CD14-positive monocyte (primary cell): ENCODE results near the gene GLS. TPM values are rescaled to one million over a fixed set of nuclear protein-coding genes. Genes with fewer than 3 reads are reported as not detected.

Experiments
- DNase-seq, 3 donors: peaks; one replicate each; pipeline ENCODE4 v3.0.0-alpha.2; 2011 to 2022
- H2AFZ ChIP-seq: 2 replicates; pipeline ENCODE4 v1.6.0; 2012; ENCODE audit warnings: mild to moderate bottlenecking, low read depth, low read length, inconsistent platforms; ENCODE audit not compliant: insufficient read depth, poor library complexity, severe bottlenecking
- H3K27ac ChIP-seq, 2 donors: 1 replicate in 1 of 2; 2 replicates in 1 of 2; pipeline ENCODE4 v1.5.1; 2012 to 2013; ENCODE audit warnings: low read length in 2 of 2, control low read depth in 1 of 2, inconsistent platforms in 1 of 2, low read depth in 1 of 2, mild to moderate bottlenecking in 1 of 2
- H3K27me3 ChIP-seq, 2 donors: one replicate each; pipeline versions ENCODE4 v1.6.0 to v1.6.1; 2011 to 2013; ENCODE audit warnings: low read length in 2 of 2; ENCODE audit not compliant: control insufficient read depth in 2 of 2, insufficient read depth in 2 of 2
- H3K36me3 ChIP-seq, 2 donors: replicated peaks in 1 of 2; 1 replicate in 1 of 2; 2 replicates in 1 of 2; pipeline versions ENCODE4 v1.5.1 to v1.6.1; 2012 to 2013; ENCODE audit warnings: low read length in 2 of 2, control low read depth in 1 of 2, inconsistent platforms in 1 of 2, mild to moderate bottlenecking in 1 of 2; ENCODE audit not compliant: insufficient read depth in 2 of 2, control insufficient read depth in 1 of 2
- H3K4me1 ChIP-seq, 2 donors: 1 replicate in 1 of 2; 2 replicates in 1 of 2; pipeline versions ENCODE4 v1.5.1 to v1.6.1; 2012 to 2013; ENCODE audit warnings: low read length in 2 of 2, control low read depth in 1 of 2, inconsistent platforms in 1 of 2, mild to moderate bottlenecking in 1 of 2, moderate library complexity in 1 of 2; ENCODE audit not compliant: insufficient read depth in 2 of 2, control insufficient read depth in 1 of 2
- H3K4me2 ChIP-seq: replicated peaks from 2 replicates; pipeline ENCODE3; 2012; ENCODE audit warnings: low read length, moderate library complexity, mild to moderate bottlenecking; ENCODE audit not compliant: poor library complexity, severe bottlenecking; ENCODE audit errors: extremely low read depth
- H3K4me3 ChIP-seq, 3 experiments: fragments of 200-600 bp in 1 of 3; sonication (generic) in 1 of 3; replicated peaks in 1 of 3; 1 replicate in 2 of 3; 2 replicates in 1 of 3; pipeline ENCODE4 v1.5.1; 2011 to 2013; ENCODE audit warnings: low read length in 3 of 3, mild to moderate bottlenecking in 3 of 3, control low read depth in 2 of 3, low read depth in 2 of 3, inconsistent platforms in 1 of 3, moderate library complexity in 1 of 3
- H3K79me2 ChIP-seq: 2 replicates; pipeline ENCODE4 v1.6.0; 2012; ENCODE audit warnings: mild to moderate bottlenecking, control low read depth, inconsistent platforms, low read length, moderate library complexity; ENCODE audit not compliant: insufficient read depth
- H3K9ac ChIP-seq: 2 replicates; pipeline ENCODE4 v1.6.0; 2017; ENCODE audit warnings: low read length, mild to moderate bottlenecking; ENCODE audit not compliant: insufficient read depth, poor library complexity, severe bottlenecking
- H3K9me3 ChIP-seq, 2 donors: replicated peaks in 1 of 2; 1 replicate in 1 of 2; 2 replicates in 1 of 2; pipeline versions ENCODE4 v1.5.1 to v1.6.1; 2012 to 2013; ENCODE audit warnings: low read length in 2 of 2, control low read depth in 1 of 2; ENCODE audit not compliant: control insufficient read depth in 1 of 2, insufficient read depth in 1 of 2
- H4K20me1 ChIP-seq: 2 replicates; pipeline ENCODE4 v1.6.0; 2012; ENCODE audit warnings: mild to moderate bottlenecking, low read length, control low read depth, moderate library complexity; ENCODE audit not compliant: insufficient read depth
- H3K27ac Mint-ChIP-seq, 7 donors: one replicate each; pipeline ENCODE4 v1.8.0; 2020; ENCODE audit warnings: mild to moderate bottlenecking in 7 of 7, mixed read lengths in 7 of 7, moderate library complexity in 6 of 7, inconsistent platforms in 2 of 7
- H3K27me3 Mint-ChIP-seq, 3 donors: one replicate each; pipeline ENCODE4 v1.8.0; 2021 to 2022; ENCODE audit warnings: low read depth in 3 of 3, mild to moderate bottlenecking in 3 of 3, mixed read lengths in 3 of 3, moderate library complexity in 3 of 3, inconsistent platforms in 1 of 3
- H3K36me3 Mint-ChIP-seq, 2 donors: one replicate each; pipeline ENCODE4 v1.8.0; 2020; ENCODE audit warnings: mixed read lengths in 2 of 2, inconsistent platforms in 1 of 2, mild to moderate bottlenecking in 1 of 2
- H3K4me1 Mint-ChIP-seq: one replicate; pipeline ENCODE4 v1.8.0; 2020; ENCODE audit warnings: mild to moderate bottlenecking, mixed read lengths
- H3K4me3 Mint-ChIP-seq, 2 donors: one replicate each; pipeline ENCODE4 v1.8.0; 2020; ENCODE audit warnings: mild to moderate bottlenecking in 2 of 2, mixed read lengths in 2 of 2, moderate library complexity in 1 of 2
- H3K9me3 Mint-ChIP-seq, 7 donors: one replicate each; pipeline ENCODE4 v1.8.0; 2020 to 2022; ENCODE audit warnings: mixed read lengths in 7 of 7, mild to moderate bottlenecking in 6 of 7, moderate library complexity in 6 of 7, inconsistent platforms in 2 of 7
- WGBS: methylation state at CpG from one replicate; pipeline ENCODE4 v1.1.5; 2013; ENCODE audit warnings: missing lambda C conversion rate; ENCODE audit not compliant: insufficient coverage; 5-methylcytosine and 5-hydroxymethylcytosine counted together
- intact Hi-C, 2 donors: fragments of 100-400 bp; cut with micrococcal nuclease; formaldehyde crosslinking; loops; one replicate each; pipeline versions ENCODE4 v1.15.0 to v1.15.1; 2023
- polyA plus RNA-seq, 3 donors: library from polyadenylated mRNA; depleted of rRNA in 1 of 3; unstranded in 2 of 3; stranded (reverse) in 1 of 3; fragments of 300-500 nt in 2 of 3; fragments of >200 nt in 1 of 3; fragmentation: Illumina TruSeq in 2 of 3; gene quantifications; 1 replicate in 2 of 3; 2 replicates in 1 of 3; pipeline ENCODE4 v1.2.3, GENCODE V29; 2012 to 2021
- TF ChIP-seq, protein P1 (sequence below): fragments of 200-600 bp; IDR thresholded peaks from one replicate; pipeline ENCODE4 v1.8.0; 2022; ENCODE audit warnings: antibody characterized with exemption, mild to moderate bottlenecking

Gene GLS
- polyA plus RNA-seq, 3 donors = 6.0 to 29.5 (median 9.0) TPM

DNA sequence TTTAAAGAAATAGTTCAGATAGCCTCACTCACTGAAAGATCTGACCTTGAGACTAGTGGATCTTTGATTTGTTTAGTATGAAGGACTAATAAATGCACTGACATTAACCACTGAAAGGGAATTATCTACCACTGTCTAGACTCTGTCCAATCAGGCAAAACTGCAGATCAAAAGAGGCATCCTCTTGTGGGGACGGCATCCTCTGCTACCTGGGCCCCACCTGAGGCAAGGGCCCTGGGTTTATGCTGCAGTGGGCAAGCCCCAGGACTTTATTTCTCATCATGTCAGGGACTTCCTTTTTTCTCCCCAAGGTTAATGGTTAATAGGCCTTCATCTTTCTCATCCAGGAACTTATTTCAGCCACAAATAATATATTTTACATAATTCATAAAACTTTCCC lies 101.1 kb downstream of the GLS start:
- TF ChIP-seq, protein P1, sequence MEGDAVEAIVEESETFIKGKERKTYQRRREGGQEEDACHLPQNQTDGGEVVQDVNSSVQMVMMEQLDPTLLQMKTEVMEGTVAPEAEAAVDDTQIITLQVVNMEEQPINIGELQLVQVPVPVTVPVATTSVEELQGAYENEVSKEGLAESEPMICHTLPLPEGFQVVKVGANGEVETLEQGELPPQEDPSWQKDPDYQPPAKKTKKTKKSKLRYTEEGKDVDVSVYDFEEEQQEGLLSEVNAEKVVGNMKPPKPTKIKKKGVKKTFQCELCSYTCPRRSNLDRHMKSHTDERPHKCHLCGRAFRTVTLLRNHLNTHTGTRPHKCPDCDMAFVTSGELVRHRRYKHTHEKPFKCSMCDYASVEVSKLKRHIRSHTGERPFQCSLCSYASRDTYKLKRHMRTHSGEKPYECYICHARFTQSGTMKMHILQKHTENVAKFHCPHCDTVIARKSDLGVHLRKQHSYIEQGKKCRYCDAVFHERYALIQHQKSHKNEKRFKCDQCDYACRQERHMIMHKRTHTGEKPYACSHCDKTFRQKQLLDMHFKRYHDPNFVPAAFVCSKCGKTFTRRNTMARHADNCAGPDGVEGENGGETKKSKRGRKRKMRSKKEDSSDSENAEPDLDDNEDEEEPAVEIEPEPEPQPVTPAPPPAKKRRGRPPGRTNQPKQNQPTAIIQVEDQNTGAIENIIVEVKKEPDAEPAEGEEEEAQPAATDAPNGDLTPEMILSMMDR = no peak
- no peaks in the 10 kb centered on the region for H3K4me1 Mint-ChIP-seq
- H3K27me3 ChIP-seq = no peaks in the 10 kb centered on the region
- peaks cover 99% of the 10 kb centered on the region for H4K20me1 ChIP-seq
- no peak overlapping the region for H2AFZ ChIP-seq
- no peaks in the 10 kb centered on the region for H3K4me1 ChIP-seq
- H3K4me2 ChIP-seq = no peak overlapping the region
- peaks cover 100% of the 10 kb centered on the region in 2 donors for H3K36me3 ChIP-seq
- no peak overlapping the region for H3K9ac ChIP-seq
- intact Hi-C loops = loop anchor here in 1 of 2 donors (5.0 kb wide), 1 partner anchor 1509 kb away; no protein-coding TSS in a partner anchor
- peaks cover 94 to 97% of the 10 kb centered on the region in 2 donors for H3K36me3 Mint-ChIP-seq
- no peak overlapping the region for H3K4me3 ChIP-seq
- H3K9me3 Mint-ChIP-seq = no peaks in the 10 kb centered on the region
- H3K79me2 ChIP-seq = no peaks in the 10 kb centered on the region
- no peaks in the 10 kb centered on the region for H3K9me3 ChIP-seq
- peak overlapping the region in 1 of 7 donors; percentile 54 for H3K27ac Mint-ChIP-seq
- peaks cover 0 to 2% (median 0%) of the 10 kb centered on the region in 3 donors for H3K27me3 Mint-ChIP-seq
- DNase-seq = no peak
- WGBS = 93% methylated on average over 1 of the region's 1 CpG
- H3K27ac ChIP-seq = peak overlapping the region in 1 of 2 donors; percentile 39
- H3K4me3 Mint-ChIP-seq = no peak overlapping the region

DNA sequence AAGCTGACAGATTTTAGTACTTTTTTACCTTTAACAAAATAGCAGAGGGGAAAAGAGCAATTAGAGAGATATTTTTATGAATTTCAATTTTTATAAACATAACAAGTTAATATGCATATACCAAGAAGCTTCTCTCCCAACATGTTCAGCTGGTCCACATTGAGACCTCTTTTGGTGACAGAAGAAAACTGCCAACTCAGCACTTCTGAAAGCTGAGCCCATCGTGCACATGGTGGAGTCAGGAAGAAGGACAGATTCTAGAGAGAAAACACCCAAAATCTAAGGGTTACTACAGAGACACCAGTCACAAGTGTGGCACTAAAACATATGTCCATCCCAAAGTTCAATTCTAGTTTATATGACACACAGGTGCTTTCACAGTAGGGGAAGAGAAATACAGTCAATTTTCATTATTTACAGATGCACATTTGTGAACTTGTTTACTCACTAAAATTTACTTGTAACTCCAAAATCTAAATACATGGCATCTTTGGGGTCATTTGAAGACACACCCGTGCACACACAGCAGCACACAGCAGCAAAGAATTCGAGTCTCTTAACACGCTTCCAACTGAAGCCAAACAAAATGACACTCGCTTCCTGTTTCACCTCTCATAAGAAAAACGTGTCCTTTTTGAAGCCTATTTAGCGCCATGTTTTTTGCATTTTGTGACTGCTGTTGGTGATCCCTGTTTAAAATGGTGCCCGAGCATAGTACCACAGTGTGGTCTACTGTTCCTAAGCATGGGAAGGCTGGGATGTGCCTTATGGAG lies 101.8 kb downstream of the GLS start:
- H3K27ac ChIP-seq = no peak overlapping the region
- intact Hi-C loops = loop anchor here in 1 of 2 donors (5.0 kb wide), 1 partner anchor 1510 kb away; no protein-coding TSS in a partner anchor
- WGBS = 97% methylated on average over 5 of the region's 8 CpGs

More for the DNA sequence above, 101.8 kb downstream of the GLS start:
- DNase-seq = no peak
- H3K4me3 ChIP-seq = no peak overlapping the region
- H2AFZ ChIP-seq = no peak overlapping the region
- no peaks in the 10 kb centered on the region for H3K9me3 ChIP-seq
- H3K27me3 ChIP-seq = no peaks in the 10 kb centered on the region
- no peaks in the 10 kb centered on the region for H3K79me2 ChIP-seq
- Mint-ChIP-seq H3K9me3 (no peaks in the 10 kb centered on the region), H3K4me1 (no peaks in the 10 kb centered on the region), H3K36me3 (peaks cover 97 to 100% of the 10 kb centered on the region in 2 donors), H3K4me3 (no peak overlapping the region), H3K27ac (peak overlapping the region in 2 of 7 donors; percentile 16 to 25), H3K27me3 (peaks cover 0 to 2% (median 0%) of the 10 kb centered on the region in 3 donors)
- H4K20me1 ChIP-seq = peaks cover 99% of the 10 kb centered on the region
- H3K36me3 ChIP-seq = peaks cover 100% of the 10 kb centered on the region in 2 donors
- H3K9ac ChIP-seq = no peak overlapping the region
- TF ChIP-seq, protein P1 = no peak
- H3K4me2 ChIP-seq = no peak overlapping the region
- H3K4me1 ChIP-seq = no peaks in the 10 kb centered on the region
